Activated naive CD4-positive, alpha-beta T cell treated with anti-CD3 and anti-CD28 coated beads, Interleukin-2, amount 50 U/mL, for 16 hours (primary cell): ENCODE measurements around the gene ETV5.
A peak's percentile ranks its signal among the peaks of the same experiment; 100 is the strongest.

Source experiments
- DNase-seq: peaks from one replicate; pipeline ENCODE4 v3.0.0-alpha.2; 2020

The ETV5 gene

GRCh38 chr3:186108941-186109865 is at the start of gene ETV5:
ETV5 (minus strand) TSS chr3:186109089; CDS start chr3:186105868, 3,221 bp downstream.
- peak; percentile 93 for DNase-seq

GRCh38 chr3:186154641-186155040 is 45.8 kb upstream of the ETV5 start:
- no peak for DNase-seq

- DNase-seq, result no peak
These were observed 44.0 kb upstream of the ETV5 start for GRCh38 chr3:186152889-186153292.

GRCh38 chr3:186152361-186152798 is 43.5 kb upstream of the ETV5 start:
- no peak for DNase-seq

DNA sequence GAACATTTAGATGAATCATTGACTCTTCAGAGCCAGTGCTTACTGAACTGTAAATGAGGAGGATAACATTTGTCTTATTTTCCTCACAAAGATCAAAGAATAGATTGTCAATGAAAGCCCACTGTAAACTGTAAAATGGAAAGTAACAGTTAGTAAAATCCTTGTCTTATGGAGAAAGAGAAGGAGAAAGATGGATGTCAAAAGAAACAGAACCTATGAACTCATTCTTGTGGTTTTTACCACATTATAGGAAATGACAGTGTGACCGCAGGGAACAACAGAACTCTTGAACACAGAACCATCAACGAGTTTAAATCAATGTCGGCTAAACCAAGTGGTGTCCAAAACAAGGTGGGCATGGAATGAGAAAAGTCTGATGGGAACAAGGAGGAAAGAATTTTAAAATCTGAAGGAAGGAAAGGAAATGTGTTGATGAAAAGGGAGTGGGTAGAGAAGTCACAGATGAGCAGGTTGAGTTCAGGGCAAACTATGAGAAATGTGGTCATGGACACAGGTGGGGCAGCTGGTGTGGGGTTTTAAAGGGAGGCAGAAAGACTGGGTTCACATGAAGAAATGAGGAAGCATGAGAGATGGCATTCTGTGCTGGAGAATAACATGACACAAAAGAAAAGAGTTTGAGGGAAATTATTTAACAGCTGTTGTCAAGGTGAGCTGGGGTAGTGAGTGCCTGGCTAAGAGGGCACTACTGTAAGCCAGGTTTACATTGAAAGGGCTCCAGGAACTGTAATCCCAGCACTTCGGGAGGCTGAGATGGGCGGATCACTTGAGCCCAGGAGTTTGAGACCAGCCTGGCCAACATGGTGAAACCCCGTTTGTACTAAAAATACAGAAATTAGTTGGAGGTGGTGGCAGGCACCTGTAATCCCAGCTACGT is 42.4 kb upstream of the ETV5 start:
- DNase-seq, result no peak

DNA sequence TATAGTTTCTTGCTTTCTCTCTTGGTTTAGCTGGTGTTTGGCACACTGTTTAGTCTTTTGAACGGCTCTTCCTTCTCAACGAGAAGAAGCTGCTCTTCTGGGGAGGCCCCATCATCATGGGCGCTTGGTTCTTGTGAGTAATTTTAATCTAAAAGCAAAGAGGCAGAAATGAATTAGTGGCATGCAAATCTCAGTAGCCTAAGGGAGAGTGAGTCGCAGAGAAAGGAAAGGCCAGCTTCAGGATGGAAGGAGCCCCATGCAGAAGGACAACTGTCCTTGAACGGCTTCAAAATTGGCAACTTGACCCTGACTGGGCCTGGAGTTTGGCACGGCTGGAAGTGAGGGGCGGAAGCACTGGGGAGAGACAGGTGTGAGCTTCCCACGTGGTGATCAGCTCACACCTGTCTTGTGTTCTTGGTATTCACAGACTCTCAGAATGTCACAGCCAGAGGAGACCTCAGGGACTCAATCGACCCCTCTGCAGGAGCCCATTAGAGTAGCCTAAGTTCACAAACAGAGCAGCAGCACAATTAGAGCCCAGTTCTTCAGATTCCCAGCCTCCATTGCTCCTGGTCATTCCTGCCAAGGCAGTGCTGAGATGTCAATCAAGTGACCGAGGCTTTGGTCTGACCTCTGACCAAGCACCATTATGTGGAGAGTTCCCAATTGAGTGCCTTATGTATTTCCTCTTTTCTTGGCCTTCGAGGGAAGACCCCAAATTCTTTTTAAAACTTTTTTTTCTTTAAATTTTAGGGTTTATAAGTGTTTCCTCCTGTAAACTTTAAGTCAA is 41.3 kb upstream of the ETV5 start:
- DNase-seq, result no peak

DNA sequence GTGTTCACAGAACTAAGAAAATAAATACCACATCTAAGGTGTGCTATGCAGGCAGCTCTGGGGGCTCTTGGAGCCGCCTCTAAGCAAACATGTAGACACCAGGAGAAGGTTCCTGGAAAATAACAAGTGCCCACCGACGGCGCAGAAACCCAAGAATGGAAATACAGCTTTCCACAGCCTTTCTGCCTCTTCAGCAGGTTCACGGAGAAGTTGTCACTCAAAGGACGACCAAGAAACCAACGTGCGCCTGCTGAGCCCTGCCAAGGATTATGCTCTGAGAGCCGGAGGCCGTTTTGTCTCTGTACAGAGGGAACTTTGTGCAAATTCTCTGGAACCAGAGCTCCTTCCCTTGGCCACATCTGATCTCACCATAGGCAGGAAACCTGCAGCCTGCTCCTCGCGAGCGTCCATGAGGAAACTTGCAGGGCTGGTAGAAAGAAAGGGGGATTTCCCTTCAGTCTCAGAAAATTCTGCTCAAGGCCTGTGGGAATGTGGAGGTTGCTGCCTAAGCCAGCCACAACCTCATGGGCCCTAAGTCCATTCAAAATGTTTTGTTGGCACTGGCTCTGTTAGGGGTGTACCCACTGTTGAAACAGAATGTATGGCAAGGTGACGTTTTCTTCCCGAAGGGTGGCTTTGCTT is 40.6 kb upstream of the ETV5 start:
- DNase-seq, result no peak

DNA sequence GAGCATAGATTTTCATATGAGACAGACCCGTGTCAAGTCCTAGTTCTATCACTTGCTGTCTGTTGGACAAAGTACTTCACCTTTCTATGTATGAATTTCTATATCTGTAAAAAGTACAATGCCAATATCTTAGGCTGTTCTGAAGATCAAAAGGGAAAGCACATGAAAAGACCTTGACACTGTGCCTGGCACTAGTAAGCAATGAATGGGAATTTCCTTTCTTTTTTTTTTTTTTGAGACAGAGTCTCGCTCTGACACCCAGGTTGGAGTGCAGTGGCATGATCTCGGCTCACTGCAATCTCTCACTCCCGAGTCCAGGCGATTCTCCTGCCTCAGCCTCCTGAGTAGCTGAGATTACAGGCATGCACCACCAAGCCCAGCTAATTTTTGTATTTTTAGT is 35.4 kb upstream of the ETV5 start:
- DNase-seq, result no peak

GRCh38 chr3:186143250-186143649 is 34.4 kb upstream of the ETV5 start:
- DNase-seq, result no peak

- no peak for DNase-seq
These were observed 33.6 kb upstream of the ETV5 start for GRCh38 chr3:186142393-186142932.

- no peak for DNase-seq
These were observed 32.9 kb upstream of the ETV5 start for GRCh38 chr3:186141790-186142189.

DNA sequence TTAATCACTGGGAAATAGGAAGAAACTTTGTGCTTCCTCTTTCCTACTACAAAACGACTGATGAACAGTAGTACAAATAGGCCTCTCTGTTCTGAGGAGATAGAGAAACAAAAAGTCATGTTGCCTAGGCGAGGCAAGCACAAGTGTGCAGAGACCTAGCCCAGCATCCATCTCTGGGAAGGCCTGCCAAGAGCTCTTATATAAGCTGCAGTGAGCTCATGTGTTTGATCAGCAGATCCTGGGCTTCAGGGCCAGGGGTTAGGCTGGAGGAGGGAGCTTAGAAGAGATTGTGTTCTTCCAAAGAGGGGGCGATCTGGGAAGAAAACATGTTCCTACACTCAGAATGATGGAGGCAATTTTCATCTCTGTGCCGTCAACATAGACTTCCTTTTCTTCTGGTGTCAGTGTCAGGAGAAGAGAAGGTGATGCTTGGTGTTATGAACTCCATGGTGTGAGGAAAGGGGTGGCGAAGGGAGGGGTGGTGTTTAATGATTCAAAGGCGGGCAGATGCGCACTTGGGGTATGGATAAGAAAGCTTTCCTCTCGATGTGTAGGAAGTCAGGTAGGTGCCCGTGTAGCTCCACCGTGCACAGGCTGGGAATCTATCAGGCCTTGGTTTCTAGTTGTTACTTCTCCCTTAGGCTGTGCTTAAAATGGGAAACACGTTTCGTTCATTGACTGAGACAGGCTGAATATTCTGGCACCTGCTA is 29.5 kb upstream of the ETV5 start:
- no peak for DNase-seq

- DNase-seq, result no peak
These were observed 28.3 kb upstream of the ETV5 start for GRCh38 chr3:186137051-186137685.

DNA sequence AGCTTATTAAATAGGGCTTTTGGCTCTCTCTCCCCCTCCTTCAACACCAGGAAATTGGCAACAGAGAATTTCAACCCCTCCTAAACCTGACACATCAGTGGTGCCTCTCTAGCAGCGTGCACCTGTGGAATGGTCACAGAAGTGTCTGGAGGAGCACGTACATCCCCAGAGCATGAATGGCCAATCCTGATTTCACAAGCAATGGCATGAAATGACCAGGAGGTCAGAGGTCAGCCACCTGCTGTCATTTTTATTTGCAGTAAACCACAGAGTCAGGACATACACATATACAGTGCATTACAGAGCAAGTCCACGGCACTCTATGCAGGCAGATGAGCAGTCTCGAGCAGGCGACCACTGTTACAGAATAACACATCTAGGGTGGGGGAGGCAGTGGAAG is 25.1 kb upstream of the ETV5 start:
- no peak for DNase-seq

DNA sequence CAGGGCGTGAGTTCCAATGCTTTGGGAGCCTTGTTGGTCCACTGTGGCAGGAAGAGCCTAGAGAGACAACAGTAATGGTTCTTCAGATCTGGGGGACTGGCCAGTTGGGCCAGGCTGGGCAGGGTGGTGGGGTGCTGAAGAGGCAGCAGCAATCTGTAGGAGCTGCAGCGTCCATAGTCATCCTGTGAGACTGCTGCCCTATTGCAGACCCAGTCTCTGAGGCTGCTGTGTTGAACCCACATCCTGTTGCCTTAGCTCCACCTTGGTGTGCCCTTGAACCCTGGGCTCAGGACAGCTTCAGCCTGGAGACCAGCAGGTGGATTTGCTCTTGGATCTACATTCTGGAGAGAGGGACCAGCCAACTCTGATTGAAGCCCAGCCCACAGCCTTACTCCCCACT is 23.6 kb upstream of the ETV5 start:
- no peak for DNase-seq

DNA sequence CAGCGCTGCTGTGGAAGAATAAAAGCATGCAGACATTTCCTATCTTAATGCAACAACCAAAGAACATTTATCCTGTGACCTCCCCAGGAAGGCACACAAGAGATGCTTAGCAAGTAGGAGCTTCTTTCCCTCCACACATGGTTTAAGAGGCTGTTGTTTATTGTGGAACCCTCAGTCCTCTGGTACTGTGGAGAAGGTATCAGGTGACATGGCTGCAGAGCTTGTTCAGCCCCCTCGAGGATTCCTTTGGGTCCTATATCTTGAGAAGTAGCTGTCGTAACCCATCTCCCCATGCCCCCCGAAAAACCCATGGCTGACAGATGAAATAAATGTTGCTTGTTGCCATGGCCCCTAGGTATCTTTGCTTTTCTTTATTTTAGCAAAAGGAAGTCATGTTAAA is 20.3 kb upstream of the ETV5 start:
- no peak for DNase-seq

DNA sequence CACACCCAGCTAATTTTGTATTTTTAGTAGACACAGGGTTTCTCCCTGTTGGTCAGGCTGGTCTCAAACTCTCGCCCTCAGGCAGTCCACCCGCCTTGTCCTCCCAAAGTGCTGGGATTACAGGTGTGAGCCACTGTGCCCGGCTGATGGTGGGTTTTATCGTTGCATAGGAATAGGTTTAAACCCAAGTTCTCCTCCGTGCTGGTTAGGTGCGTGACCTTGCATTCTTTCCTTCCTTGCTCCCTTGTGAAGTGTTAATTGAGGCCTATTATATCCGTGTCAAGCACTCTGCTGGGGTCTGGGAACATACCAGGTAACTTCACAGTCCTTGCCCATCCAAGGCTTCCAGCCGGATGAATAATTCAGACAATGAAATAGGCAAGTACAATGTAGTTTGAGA is 19.3 kb upstream of the ETV5 start:
- no peak for DNase-seq

GRCh38 chr3:186127463-186127862 is 18.6 kb upstream of the ETV5 start:
- no peak for DNase-seq

DNA sequence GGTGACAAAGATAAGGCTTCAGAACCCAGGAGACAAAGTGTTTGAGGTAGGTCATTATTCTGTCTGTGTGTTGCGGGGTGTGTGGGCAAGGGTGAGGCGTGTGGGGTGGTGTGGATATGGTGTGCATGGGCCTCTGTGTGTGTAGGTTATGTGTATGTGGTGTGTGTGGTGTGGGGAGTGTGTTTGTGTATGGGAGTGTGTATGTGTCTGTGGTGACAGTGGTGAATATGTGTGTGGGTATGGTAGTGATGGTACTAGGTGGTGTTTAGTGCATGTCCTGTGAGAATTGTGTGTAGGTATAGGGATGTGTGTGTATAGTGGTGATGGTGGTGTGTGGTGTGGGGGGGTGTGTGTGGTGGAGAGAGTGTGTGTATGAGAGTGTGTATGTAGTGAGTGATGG is 16.2 kb upstream of the ETV5 start:
- DNase-seq, result no peak

DNA sequence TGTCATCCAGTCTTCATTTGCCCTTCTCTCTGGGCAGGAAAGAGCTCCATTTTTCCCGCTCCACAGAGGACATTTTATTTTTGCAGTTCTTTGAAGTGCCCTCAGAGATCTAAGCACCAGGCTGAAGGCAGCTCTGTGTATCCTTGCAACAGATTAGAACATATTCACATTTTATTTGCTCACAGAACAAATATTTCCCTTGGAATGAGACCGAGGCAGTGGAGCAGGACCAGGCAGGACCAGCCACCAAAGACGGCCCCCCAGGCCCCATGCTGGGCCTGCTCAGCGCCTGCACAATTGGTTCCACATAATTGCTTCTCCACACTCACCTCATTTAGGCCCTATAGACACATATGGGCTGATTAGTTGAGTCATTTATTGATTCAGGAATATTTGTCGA is 15.7 kb upstream of the ETV5 start:
- no peak for DNase-seq

DNA sequence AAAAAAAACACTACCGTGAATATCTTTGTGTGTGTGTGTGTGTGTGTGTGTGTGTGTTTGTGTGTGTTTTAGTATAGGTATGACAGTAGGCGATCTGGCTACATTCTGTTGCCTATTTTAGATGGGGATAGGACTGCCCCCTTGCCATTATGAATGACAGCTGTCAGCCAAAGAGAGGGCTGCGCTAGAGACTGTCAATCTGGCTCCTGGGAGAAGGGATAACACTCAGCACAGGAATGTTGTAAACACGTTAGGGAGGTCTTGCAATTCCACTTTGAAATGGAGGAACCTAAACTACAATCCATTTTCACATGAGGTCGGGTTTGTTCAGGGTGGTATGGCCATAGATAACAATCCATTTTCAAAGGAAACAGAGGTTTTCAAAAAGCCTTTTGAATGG is 14.1 kb upstream of the ETV5 start:
- DNase-seq, result no peak
